ENCODE results near the gene EIPR1.

Gene EIPR1

GRCh38 chr2:3324036-3324386 is 53.6 kb downstream of the EIPR1 start:
- no peak for DNase-seq (ENCODE audit: low spot score)

- DNase-seq (ENCODE audit: low spot score) = no peak
Observed at GRCh38 chr2:3323360-3324035, 54.1 kb downstream of the EIPR1 start.

- DNase-seq (ENCODE audit: low spot score) = no peak
Observed at GRCh38 chr2:3322311-3322970, 55.2 kb downstream of the EIPR1 start.

GRCh38 chr2:3321825-3322224 is 55.8 kb downstream of the EIPR1 start:
- no peak for DNase-seq (ENCODE audit: low spot score)

- no peak for DNase-seq (ENCODE audit: low spot score)
Observed at GRCh38 chr2:3320910-3321605, 56.6 kb downstream of the EIPR1 start.

GRCh38 chr2:3319745-3320566 is 57.7 kb downstream of the EIPR1 start:
- DNase-seq (ENCODE audit: low spot score) = no peak

GRCh38 chr2:3319134-3319533 is 58.5 kb downstream of the EIPR1 start:
- DNase-seq (ENCODE audit: low spot score) = no peak

- no peak for DNase-seq (ENCODE audit: low spot score)
Observed at GRCh38 chr2:3317871-3318590, 59.6 kb downstream of the EIPR1 start.

- DNase-seq (ENCODE audit: low spot score) = no peak
Observed at GRCh38 chr2:3317277-3317685, 60.3 kb downstream of the EIPR1 start.

- DNase-seq (ENCODE audit: low spot score) = no peak
Observed at GRCh38 chr2:3316456-3317276, 61.0 kb downstream of the EIPR1 start.

- DNase-seq (ENCODE audit: low spot score) = no peak
Observed at GRCh38 chr2:3314626-3315025, 63.0 kb downstream of the EIPR1 start.

GRCh38 chr2:3313781-3314375 is 63.7 kb downstream of the EIPR1 start:
- DNase-seq (ENCODE audit: low spot score) = no peak

GRCh38 chr2:3312576-3313345 is 64.9 kb downstream of the EIPR1 start:
- DNase-seq (ENCODE audit: low spot score) = no peak

- DNase-seq (ENCODE audit: low spot score) = no peak
Observed at GRCh38 chr2:3311601-3312000, 66.0 kb downstream of the EIPR1 start.

GRCh38 chr2:3309496-3310355 is 67.9 kb downstream of the EIPR1 start:
- DNase-seq (ENCODE audit: low spot score) = no peak

- DNase-seq (ENCODE audit: low spot score) = no peak
Observed at GRCh38 chr2:3307901-3308300, 69.7 kb downstream of the EIPR1 start.

GRCh38 chr2:3307236-3307635 is 70.4 kb downstream of the EIPR1 start:
- no peak for DNase-seq (ENCODE audit: low spot score)

GRCh38 chr2:3305952-3306351 is 71.7 kb downstream of the EIPR1 start:
- DNase-seq (ENCODE audit: low spot score) = no peak

GRCh38 chr2:3305431-3305830 is 72.2 kb downstream of the EIPR1 start:
- DNase-seq (ENCODE audit: low spot score) = no peak

All from CD4-positive, alpha-beta T cell treated with Interleukin-6 at 100 ng/mL for 8 hours (primary cell).